Measurements from ENCODE around the gene SYK.

DNA sequence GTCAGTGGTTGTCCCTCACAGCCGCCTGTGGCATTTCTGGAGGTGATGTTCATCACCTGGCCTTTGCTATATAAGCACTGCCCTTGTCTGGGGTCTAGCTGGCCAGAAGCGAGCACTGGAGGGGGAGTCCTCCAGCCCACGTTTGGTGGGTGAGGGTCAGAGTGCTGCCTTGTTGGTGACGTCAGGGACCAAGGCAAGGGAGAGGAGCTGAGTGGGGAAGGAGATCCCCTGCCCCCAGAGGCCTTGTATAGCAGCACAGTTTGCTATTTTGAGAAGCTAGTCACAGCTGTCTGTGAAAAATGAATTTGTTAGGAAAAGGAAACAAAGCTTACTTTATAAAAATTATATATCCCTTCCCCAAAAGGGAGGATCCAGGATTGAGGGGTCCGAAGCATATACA is 49.8 kb downstream of the SYK start:
- TF ChIP-seq, protein P1, sequence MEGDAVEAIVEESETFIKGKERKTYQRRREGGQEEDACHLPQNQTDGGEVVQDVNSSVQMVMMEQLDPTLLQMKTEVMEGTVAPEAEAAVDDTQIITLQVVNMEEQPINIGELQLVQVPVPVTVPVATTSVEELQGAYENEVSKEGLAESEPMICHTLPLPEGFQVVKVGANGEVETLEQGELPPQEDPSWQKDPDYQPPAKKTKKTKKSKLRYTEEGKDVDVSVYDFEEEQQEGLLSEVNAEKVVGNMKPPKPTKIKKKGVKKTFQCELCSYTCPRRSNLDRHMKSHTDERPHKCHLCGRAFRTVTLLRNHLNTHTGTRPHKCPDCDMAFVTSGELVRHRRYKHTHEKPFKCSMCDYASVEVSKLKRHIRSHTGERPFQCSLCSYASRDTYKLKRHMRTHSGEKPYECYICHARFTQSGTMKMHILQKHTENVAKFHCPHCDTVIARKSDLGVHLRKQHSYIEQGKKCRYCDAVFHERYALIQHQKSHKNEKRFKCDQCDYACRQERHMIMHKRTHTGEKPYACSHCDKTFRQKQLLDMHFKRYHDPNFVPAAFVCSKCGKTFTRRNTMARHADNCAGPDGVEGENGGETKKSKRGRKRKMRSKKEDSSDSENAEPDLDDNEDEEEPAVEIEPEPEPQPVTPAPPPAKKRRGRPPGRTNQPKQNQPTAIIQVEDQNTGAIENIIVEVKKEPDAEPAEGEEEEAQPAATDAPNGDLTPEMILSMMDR (IDR thresholded peaks at IDR 0.05), result no peak
- no peak for TF ChIP-seq POLR2A (IDR thresholded peaks at IDR 0.05)
